DMS53 treated with DMSO at 0.1 percent for 48 hours (cell line): ENCODE data around the gene CA5A.
A peak's percentile ranks its signal among the peaks of the same experiment; 100 is the strongest.

Experiments used
- DNase-seq: peaks from one replicate; lab custom pipeline; 2025; ENCODE audit not compliant: unreplicated experiment; lab: John Stamatoyannopoulos, UW

Gene CA5A

GRCh38 chr16:87851141-87851587 lies 85.2 kb downstream of the CA5A start:
- DNase-seq, result no peak

GRCh38 chr16:87850009-87851006 lies 86.0 kb downstream of the CA5A start:
- DNase-seq, result peak; percentile 4

GRCh38 chr16:87849419-87850008 lies 86.8 kb downstream of the CA5A start:
- no peak for DNase-seq

DNA sequence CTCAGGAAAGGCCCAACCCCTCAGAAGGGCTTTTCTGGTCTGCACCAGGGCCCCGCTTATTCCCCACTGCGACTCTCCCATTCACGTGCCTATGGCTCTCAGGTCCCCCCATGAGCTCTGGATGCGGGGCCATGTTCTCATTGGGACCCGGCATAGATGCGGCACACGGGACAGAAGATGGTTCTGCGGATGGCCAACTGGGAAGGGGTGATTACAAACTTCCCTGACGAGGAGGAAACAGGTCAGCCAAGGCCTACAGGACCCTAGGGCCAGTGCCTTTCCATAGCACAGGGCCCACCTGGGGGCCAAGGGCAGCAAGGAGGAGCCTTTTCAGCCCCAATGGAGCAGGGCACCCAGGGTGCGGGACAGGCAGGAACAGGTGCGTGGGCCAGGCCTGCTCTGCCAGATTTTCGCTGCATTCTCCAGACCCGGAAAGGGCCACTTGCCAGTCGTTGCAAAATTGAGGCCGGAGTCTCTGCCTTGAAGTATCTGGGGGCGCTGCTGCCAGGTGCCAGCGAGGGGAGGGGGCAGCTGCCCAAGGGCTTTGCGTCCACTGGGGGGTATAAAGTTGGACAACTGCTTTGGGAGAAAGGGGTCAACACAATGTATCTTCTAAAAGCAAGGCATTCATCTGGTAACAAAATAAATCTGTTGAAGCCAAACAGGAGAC lies 87.5 kb downstream of the CA5A start:
- DNase-seq, result no peak

DNA sequence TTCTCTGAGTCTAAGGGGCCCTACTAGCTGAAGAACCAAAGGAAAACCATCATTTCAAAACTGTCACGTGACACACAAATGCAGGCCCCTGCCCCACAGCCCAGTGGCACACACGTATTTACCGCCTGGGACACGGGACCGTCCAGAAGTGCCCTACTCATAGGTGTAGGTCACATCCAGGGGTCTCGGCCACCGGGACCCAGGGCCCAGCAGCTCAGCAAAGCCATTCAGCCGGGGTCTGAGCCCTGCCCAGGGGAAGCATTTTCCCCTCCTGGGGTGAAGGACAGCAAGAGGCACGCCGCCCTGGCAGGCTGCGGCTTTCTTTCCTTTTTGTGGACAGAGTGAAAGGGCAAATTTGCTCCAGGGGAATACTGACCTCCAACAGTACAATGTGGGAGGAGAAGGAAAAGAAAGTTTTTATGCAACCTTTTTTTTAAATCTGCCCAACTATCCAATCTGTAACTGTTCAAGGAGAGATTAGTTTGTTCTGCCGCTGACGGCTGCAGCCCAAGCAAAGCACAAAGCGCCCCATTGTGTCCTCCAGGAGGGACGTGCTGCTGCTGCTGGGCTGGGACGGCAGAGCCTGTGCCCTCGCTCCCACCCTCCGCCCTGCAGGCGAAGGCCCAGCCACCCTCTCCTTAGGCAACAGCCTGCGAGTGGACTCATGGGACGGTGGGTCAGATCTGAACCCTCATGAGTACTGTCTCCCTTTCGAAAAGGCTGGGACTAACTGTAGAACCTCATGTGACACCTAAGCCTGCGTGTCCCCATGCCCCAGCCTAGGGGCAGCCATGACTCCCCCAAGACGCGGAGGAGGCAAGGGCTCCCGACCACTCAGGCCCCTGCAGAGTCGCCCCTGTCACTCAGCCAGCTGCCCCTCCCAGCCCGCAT lies 88.3 kb downstream of the CA5A start:
- DNase-seq, result no peak

DNA sequence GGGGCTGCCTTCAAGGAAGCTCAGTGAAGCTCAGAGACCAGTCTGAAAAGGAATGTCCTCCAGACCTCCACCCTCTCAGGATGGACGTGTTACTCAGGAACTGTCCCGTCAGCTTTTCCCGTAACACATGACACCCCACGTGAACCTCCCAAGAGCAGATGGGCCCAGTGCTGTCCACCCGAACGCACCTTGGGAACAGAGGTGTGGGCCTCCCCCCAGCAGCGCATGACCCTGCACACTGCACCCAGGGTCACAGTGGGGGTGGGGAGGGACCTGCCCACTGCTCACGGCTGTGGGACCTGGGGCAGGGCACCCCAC lies 88.9 kb downstream of the CA5A start:
- no peak for DNase-seq

DNA sequence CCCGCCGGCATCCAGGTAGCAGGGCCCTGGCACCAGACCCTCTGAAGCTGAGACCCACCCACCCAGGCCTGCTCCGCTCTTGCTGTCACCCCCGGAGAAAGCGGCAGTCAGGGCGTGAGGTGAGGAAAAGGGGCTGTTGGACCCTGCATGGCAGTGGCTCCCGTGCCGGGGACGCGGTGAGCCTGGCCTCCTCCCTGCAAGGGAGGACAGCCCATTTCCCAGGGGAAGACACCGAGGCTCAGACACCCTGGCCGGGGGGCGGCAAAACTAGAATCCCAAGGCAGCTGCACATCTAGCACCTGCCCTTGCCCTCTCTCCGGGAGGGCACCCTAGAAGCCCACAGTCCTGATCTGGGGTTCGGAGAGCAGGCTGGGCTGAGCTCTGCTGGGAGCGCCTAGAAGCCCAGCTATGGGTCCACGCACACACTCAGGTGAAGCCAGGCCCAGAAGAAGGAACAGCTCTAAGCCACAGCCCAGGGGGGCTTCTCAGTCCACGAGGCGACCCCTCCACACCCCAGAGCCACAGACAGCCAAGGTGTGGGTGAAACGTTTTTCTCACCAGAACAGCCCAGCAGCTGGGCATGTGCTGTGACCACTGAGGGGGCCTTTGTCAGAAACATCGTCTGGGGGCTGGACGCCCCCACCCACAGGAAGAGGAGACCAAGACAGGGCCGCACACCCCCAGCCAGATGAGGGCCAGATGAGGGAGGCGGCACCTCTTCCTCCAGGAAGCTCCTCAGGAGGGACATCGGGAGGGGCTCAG lies 89.4 kb downstream of the CA5A start:
- no peak for DNase-seq

DNA sequence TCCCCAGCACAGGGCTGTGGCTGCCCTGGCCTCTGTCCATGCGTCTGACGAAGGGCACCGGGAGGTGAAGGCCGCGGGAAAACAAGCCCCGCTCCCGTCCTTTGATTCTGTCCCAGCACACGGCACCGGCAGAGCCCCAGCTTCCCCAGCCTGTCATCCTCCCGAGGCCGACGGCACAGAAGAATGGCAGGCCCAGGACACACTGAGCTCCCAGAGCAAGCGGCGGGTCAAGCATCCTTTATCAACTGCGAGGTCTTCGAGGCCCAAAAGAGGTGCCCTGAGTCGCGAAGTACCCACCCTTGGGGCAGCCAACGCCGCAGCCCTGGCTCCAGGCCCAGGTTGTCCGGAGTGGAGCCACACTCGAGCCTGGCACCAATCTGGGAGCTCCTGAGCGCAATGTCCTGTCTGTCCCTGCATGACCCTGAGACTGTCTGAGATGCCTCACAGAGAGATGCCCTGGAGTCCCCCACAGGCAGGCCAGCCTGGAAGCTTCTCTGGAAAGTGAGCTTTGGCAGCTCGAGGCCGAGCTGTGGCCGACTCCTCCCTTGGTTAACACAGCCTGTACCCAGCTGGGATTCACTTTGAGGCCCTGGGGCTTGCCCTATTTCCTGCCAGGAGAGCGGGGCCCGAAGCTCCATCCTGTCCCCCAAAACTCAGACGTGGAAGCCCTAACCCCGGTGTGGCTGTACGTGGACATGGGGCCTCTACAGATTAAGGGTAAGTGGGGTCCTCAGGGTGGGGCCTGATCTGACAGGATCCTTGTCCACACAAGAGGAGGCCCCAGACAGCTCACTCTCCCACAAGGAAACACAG lies 90.3 kb downstream of the CA5A start:
- DNase-seq, result no peak

DNA sequence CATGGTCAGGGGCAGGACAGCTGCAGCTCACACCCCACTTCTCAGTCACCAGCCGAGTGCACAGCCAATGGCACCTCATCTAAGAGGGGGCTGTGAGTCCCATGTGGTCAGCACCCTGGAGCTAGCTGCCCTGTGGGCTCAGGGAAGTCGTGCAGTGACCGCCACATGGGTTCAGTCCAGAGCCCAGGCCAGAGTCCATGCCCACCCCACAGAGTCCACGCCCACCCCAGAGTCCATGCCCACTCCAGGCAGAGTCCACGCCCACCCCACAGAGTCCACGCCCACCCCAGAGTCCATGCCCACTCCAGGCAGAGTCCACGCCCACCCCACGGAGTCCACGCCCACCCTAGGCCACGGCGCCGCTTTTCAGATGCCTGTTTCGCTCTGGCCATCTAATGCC lies 91.1 kb downstream of the CA5A start:
- DNase-seq, result no peak

- DNase-seq, result no peak
Observed at GRCh38 chr16:87844809-87845208, 91.5 kb downstream of the CA5A start.

- no peak for DNase-seq
Observed at GRCh38 chr16:87844120-87844733, 92.1 kb downstream of the CA5A start.

DNA sequence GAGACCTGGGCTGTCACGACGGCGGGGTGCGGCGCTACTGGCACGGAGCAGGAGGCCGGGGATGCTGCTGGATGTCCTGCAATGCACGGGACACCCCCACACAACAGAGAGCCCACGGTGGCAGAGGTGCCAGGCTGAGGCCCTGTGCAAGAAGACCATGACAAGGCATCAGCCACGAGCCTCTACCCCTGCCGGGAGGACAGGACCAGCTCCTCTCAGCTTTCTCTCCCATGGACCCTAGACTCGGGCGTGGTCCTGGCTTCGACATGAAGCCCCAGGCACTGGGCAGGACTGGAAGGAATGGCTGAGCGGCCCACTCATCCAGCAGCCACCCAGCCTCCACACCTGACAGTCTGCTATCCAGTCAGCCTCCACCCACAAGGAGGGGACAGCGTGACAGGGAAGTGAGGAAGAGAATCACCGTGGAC lies 92.6 kb downstream of the CA5A start:
- DNase-seq, result no peak

- DNase-seq, result no peak
Observed at GRCh38 chr16:87842209-87842869, 94.0 kb downstream of the CA5A start.

GRCh38 chr16:87841340-87842208 lies 94.8 kb downstream of the CA5A start:
- DNase-seq, result no peak

- no peak for DNase-seq
Observed at GRCh38 chr16:87840271-87840978, 95.9 kb downstream of the CA5A start.

- DNase-seq, result no peak
Observed at GRCh38 chr16:87839542-87840270, 96.6 kb downstream of the CA5A start.
